ENCODE results near the gene WSB1.

Gene WSB1

GRCh38 chr17:27332485-27333409 lies 38.8 kb downstream of the WSB1 start (continued):
- TF ChIP-seq ZNF600 (tag by site-specific recombination; IDR thresholded peaks at IDR 0.05), result peak; percentile 91
- TF ChIP-seq ZNF580 (tag by site-specific recombination; IDR thresholded peaks at IDR 0.05), result 0 out of 2 replicates have a peak, but pooled peaks have one; percentile 7
- TF ChIP-seq ZNF121 (tag by site-specific recombination; IDR thresholded peaks at IDR 0.05), result no peak
- TF ChIP-seq ZBTB48 (tag by site-specific recombination; IDR thresholded peaks at IDR 0.05), result peak; percentile 67
- no peak for TF ChIP-seq ZFP41 (tag by site-specific recombination; IDR thresholded peaks at IDR 0.05; ENCODE audit: borderline replicate concordance)
- TF ChIP-seq ZBTB11 (tag by site-specific recombination; conservative IDR thresholded peaks at IDR 0.05; ENCODE audit: low read depth), result no peak
- peak; percentile 90 for TF ChIP-seq ZSCAN30 (tag by site-specific recombination; IDR thresholded peaks at IDR 0.05)
- 0 out of 2 replicates have a peak, but pooled peaks have one; percentile 70 for TF ChIP-seq ZNF629 (tag by site-specific recombination; IDR thresholded peaks at IDR 0.05)
- TF ChIP-seq BCL11B (tag by site-specific recombination; IDR thresholded peaks at IDR 0.05; ENCODE audit: low read depth), result peak; percentile 17; the same call in 1 of the 2 replicates
- no peak; the same call in none of the 2 replicates for TF ChIP-seq PRDM1 (tag by site-specific recombination; IDR thresholded peaks at IDR 0.05)
- TF ChIP-seq ZBTB49 (tag by site-specific recombination; IDR thresholded peaks at IDR 0.05; ENCODE audit: low read depth), result no peak
- no peak for TF ChIP-seq ZSCAN18 (tag by site-specific recombination; IDR thresholded peaks at IDR 0.05)
- TF ChIP-seq BCL6B (tag by site-specific recombination; IDR thresholded peaks at IDR 0.05), result no peak
- peak; percentile 91 for TF ChIP-seq GLIS1 (tag by site-specific recombination; IDR thresholded peaks at IDR 0.05)
- TF ChIP-seq KLF1 (tag by site-specific recombination; IDR thresholded peaks at IDR 0.05), result peak; percentile 63
- TF ChIP-seq KLF9 (tag by site-specific recombination; IDR thresholded peaks at IDR 0.05; ENCODE audit: low read depth), result peak; percentile 76; the same call in 1 of the 2 replicates
- TF ChIP-seq ZNF398 (tag by site-specific recombination; IDR thresholded peaks at IDR 0.05), result peak; percentile 71
- TF ChIP-seq YY1 (tag by site-specific recombination; IDR thresholded peaks at IDR 0.05), result peak; percentile 52; the same call in 1 of the 2 replicates
- TF ChIP-seq ZBTB26 (tag by site-specific recombination; optimal IDR thresholded peaks at IDR 0.05), result peak; percentile 64
- TF ChIP-seq PRDM4 (tag by site-specific recombination; IDR thresholded peaks at IDR 0.05), result peak; percentile 30; the same call in 1 of the 2 replicates
- TF ChIP-seq KLF10 (tag by site-specific recombination; IDR thresholded peaks at IDR 0.05), result peak; percentile 78
- TF ChIP-seq TRIM28 (IDR thresholded peaks at IDR 0.05; ENCODE audit: borderline replicate concordance, low read length), result 0 out of 2 replicates have a peak, but pooled peaks have one; percentile 71
- TF ChIP-seq ZNF184 (tag by site-specific recombination; IDR thresholded peaks at IDR 0.05), result peak; percentile 35; the same call in 1 of the 2 replicates

Measured in HEK293 (cell line).